H1 (cell line): ENCODE measurements around the gene VWF. TPM values are rescaled to one million over a fixed set of nuclear protein-coding genes. Genes with fewer than 3 reads are reported as not detected.

Experiments
- CTCF ChIA-PET: fragments of 300-600 bp; sonication (Branson Sonifier 250); formaldehyde crosslinking; loops from one replicate; lab custom pipeline; 2021; ENCODE audit not compliant: partially characterized antibody; lab: Charles Lee
- POLR2A ChIA-PET: fragments of 300-600 bp; sonication (Branson Sonifier 250); formaldehyde crosslinking; loops from one replicate; lab custom pipeline; 2021; ENCODE audit warnings: inconsistent platforms; ENCODE audit not compliant: partially characterized antibody; lab: Charles Lee
- DNase-seq, 2 experiments: peaks; one replicate each; pipeline versions ENCODE4 v3.0.0 to v3.0.0-alpha.2; 2010 to 2022; ENCODE audit warnings: low spot score in 2 of 2, low read depth in 1 of 2, mixed read lengths in 1 of 2
- FAIRE-seq: peaks from 2 replicates; lab custom pipeline; 2011; peaks lifted over from hg19 to GRCh38; lab: Jason Lieb, UNC
- H2AFZ ChIP-seq: 2 replicates; pipeline ENCODE4 v1.8.1; 2012; ENCODE audit warnings: low read length, inconsistent platforms
- H2AK5ac ChIP-seq: 2 replicates; pipeline ENCODE4 v1.6.1; 2013; ENCODE audit warnings: low read depth, low read length
- H2BK120ac ChIP-seq: replicated peaks from 2 replicates; pipeline ENCODE3; 2013; ENCODE audit warnings: low read depth, low read length, inconsistent platforms
- H2BK12ac ChIP-seq: 2 replicates; pipeline ENCODE4 v1.6.1; 2013; ENCODE audit warnings: low read depth, low read length
- H2BK15ac ChIP-seq: 2 replicates; pipeline ENCODE4 v1.6.1; 2013; ENCODE audit warnings: low read length
- H2BK20ac ChIP-seq: 2 replicates; pipeline ENCODE4 v1.6.1; 2013; ENCODE audit warnings: low read length
- H2BK5ac ChIP-seq: 2 replicates; pipeline ENCODE4 v1.6.1; 2013; ENCODE audit warnings: low read depth, low read length
- H3K14ac ChIP-seq: 2 replicates; pipeline ENCODE4 v1.6.1; 2013; ENCODE audit warnings: inconsistent platforms; ENCODE audit not compliant: insufficient read length
- H3K18ac ChIP-seq: 2 replicates; pipeline ENCODE4 v1.6.1; 2013; ENCODE audit warnings: low read length; ENCODE audit errors: extremely low read depth
- H3K23ac ChIP-seq: 2 replicates; pipeline ENCODE4 v1.6.1; 2013; ENCODE audit warnings: inconsistent platforms; ENCODE audit not compliant: insufficient read length
- H3K23me2 ChIP-seq: 2 replicates; pipeline ENCODE4 v1.6.1; 2013; ENCODE audit warnings: low read depth, low read length
- H3K27ac ChIP-seq: 2 replicates; pipeline ENCODE4 v1.6.1; 2011; ENCODE audit warnings: low read depth, low read length, inconsistent platforms
- H3K27me3 ChIP-seq, 4 experiments: replicated peaks in 1 of 4; 1 replicate in 1 of 4; 2 replicates in 3 of 4; pipeline versions ENCODE4 v1.6.1 to v1.8.1; 2011 to 2013; ENCODE audit warnings: low read length in 3 of 4, mild to moderate bottlenecking in 3 of 4, inconsistent platforms in 2 of 4, mixed read lengths in 2 of 4, moderate library complexity in 1 of 4; ENCODE audit not compliant: control insufficient read depth in 3 of 4, insufficient read depth in 3 of 4; ENCODE audit errors: extremely low read depth in 1 of 4
- H3K36me3 ChIP-seq, 4 experiments: 2 replicates each; pipeline versions ENCODE4 v1.6.1 to v1.8.1; 2011 to 2013; ENCODE audit warnings: mild to moderate bottlenecking in 4 of 4, low read length in 3 of 4, moderate library complexity in 2 of 4, control low read depth in 1 of 4, inconsistent platforms in 1 of 4; ENCODE audit not compliant: insufficient read depth in 4 of 4, control insufficient read depth in 2 of 4
- H3K4ac ChIP-seq: replicated peaks from 2 replicates; pipeline ENCODE3; 2013; ENCODE audit warnings: low read length, low read depth, mixed read lengths, inconsistent platforms; ENCODE audit not compliant: insufficient read length
- H3K4me1 ChIP-seq, 4 experiments: replicated peaks in 1 of 4; 1 replicate in 1 of 4; 2 replicates in 3 of 4; pipeline versions ENCODE4 v1.6.1 to v1.8.1; 2011 to 2013; ENCODE audit warnings: low read length in 3 of 4, inconsistent platforms in 2 of 4, mixed read lengths in 1 of 4; ENCODE audit not compliant: insufficient read depth in 4 of 4, control insufficient read depth in 3 of 4
- H3K4me2 ChIP-seq, 2 experiments: 2 replicates each; pipeline versions ENCODE4 v1.6.1 to v1.8.1; 2011 to 2013; ENCODE audit warnings: low read depth in 2 of 2, low read length in 2 of 2, control low read depth in 1 of 2, inconsistent platforms in 1 of 2, mild to moderate bottlenecking in 1 of 2; ENCODE audit not compliant: insufficient read depth in 1 of 2
- H3K4me3 ChIP-seq, 4 experiments: fragments of 200-600, 300-600 bp in 1 of 4; sonication (generic), shearing (Covaris generic), sonication (Bioruptor Twin) in 1 of 4; 2 replicates each; pipeline versions ENCODE4 v1.5.1 to v1.8.1; 2011 to 2016; ENCODE audit warnings: low read length in 4 of 4, low read depth in 3 of 4, control low read depth in 2 of 4, inconsistent platforms in 2 of 4, mild to moderate bottlenecking in 2 of 4, mixed read lengths in 1 of 4, moderate library complexity in 1 of 4; ENCODE audit not compliant: insufficient read depth in 2 of 4; ENCODE audit errors: extremely low read depth in 1 of 4
- H3K56ac ChIP-seq: replicated peaks from 2 replicates; pipeline ENCODE3; 2013; ENCODE audit warnings: low read depth, mild to moderate bottlenecking, mixed read lengths, low read length, inconsistent platforms; ENCODE audit not compliant: insufficient read length
- H3K79me1 ChIP-seq: 2 replicates; pipeline ENCODE4 v1.6.1; 2013; ENCODE audit warnings: low read depth, low read length, control low read depth
- H3K79me2 ChIP-seq, 2 experiments: 2 replicates each; pipeline versions ENCODE4 v1.6.1 to v1.8.1; 2012 to 2013; ENCODE audit warnings: low read length in 2 of 2, mild to moderate bottlenecking in 2 of 2, inconsistent platforms in 1 of 2; ENCODE audit not compliant: insufficient read depth in 2 of 2, control insufficient read depth in 1 of 2
- H3K9ac ChIP-seq, 4 experiments: replicated peaks in 1 of 4; 1 replicate in 1 of 4; 2 replicates in 3 of 4; pipeline versions ENCODE4 v1.6.1 to v1.8.1; 2011 to 2013; ENCODE audit warnings: low read depth in 3 of 4, low read length in 3 of 4, control low read depth in 2 of 4, mild to moderate bottlenecking in 2 of 4, moderate library complexity in 2 of 4, inconsistent platforms in 1 of 4; ENCODE audit errors: extremely low read depth in 1 of 4
- H3K9me3 ChIP-seq, 2 experiments: 2 replicates each; pipeline versions ENCODE4 v1.6.1 to v1.8.1; 2012 to 2013; ENCODE audit warnings: mild to moderate bottlenecking in 2 of 2, moderate library complexity in 2 of 2, control low read depth in 1 of 2, inconsistent platforms in 1 of 2, low read depth in 1 of 2, low read length in 1 of 2, mixed read lengths in 1 of 2; ENCODE audit not compliant: insufficient read depth in 2 of 2
- H4K20me1 ChIP-seq, 2 experiments: replicated peaks in 1 of 2; 2 replicates each; pipeline versions ENCODE3 to v1.8.1; 2011 to 2013; ENCODE audit warnings: inconsistent platforms in 2 of 2, low read length in 2 of 2, mild to moderate bottlenecking in 1 of 2; ENCODE audit not compliant: insufficient read depth in 2 of 2, control insufficient read depth in 1 of 2
- H4K5ac ChIP-seq: 2 replicates; pipeline ENCODE4 v1.6.1; 2013; ENCODE audit warnings: low read length, low read depth, mixed read lengths, inconsistent platforms; ENCODE audit not compliant: insufficient read length
- H4K8ac ChIP-seq: 2 replicates; pipeline ENCODE4 v1.8.0; 2013; ENCODE audit warnings: mild to moderate bottlenecking, moderate library complexity, low read length, inconsistent platforms; ENCODE audit not compliant: insufficient read depth; ENCODE audit errors: extremely low read depth
- H4K91ac ChIP-seq: replicated peaks from 2 replicates; pipeline ENCODE3; 2013; ENCODE audit warnings: low read length, mixed read lengths, inconsistent platforms; ENCODE audit not compliant: insufficient read length
- BCL11A ChIP-seq, 2 experiments: IDR thresholded peaks; one replicate each; pipeline ENCODE4 v1.6.1; 2011; ENCODE audit warnings: low read depth in 2 of 2, low read length in 2 of 2, mild to moderate bottlenecking in 2 of 2
- WGBS, 2 experiments: shearing (Covaris generic) in 1 of 2; methylation state at CpG; one replicate each; pipeline versions ENCODE4 v1.1.6 to v1.1.7; 2013 to 2015; ENCODE audit warnings: low lambda C conversion rate in 2 of 2, mixed read lengths in 2 of 2, inconsistent platforms in 1 of 2, low coverage in 1 of 2, missing lambda C conversion rate in 1 of 2; ENCODE audit not compliant: insufficient replicate concordance in 2 of 2, insufficient coverage in 1 of 2, insufficient read length in 1 of 2; ENCODE audit errors: extremely low coverage in 1 of 2, missing lambda C conversion rate in 1 of 2; 5-methylcytosine and 5-hydroxymethylcytosine counted together
- polyA plus RNA-seq, 7 experiments: library from polyadenylated mRNA; depleted of rRNA in 3 of 7; stranded (reverse) in 5 of 7; unstranded in 2 of 7; fragments of >200 nt in 5 of 7; fragments of 200-250 nt in 2 of 7; gene quantifications; 1 replicate in 5 of 7; 2 replicates in 1 of 7; 4 replicates in 1 of 7; pipeline versions ENCODE4 v1.2.1 to v1.2.3, GENCODE V29; 2011 to 2013; ENCODE audit warnings: missing spikeins in 2 of 7, mixed read lengths in 2 of 7
- total RNA-seq: library from RNA; stranded (reverse); fragmentation: NEBNext Ultra II Directional; extraction: Animal tissue kit (Norgen Biotek cat#: 25700); gene quantifications from 2 replicates; pipeline ENCODE4 v1.2.1, GENCODE V29; 2021

Gene VWF
- total and polyA plus RNA-seq, 2 of the 8 experiments (the other 6 are each of a cell fraction or from before 2014, with no cell fraction given): 0.39 to 0.60 TPM

- no peak overlapping the region for H4K5ac ChIP-seq
- H2AFZ ChIP-seq: no peak overlapping the region
- no peak overlapping the region for H2AK5ac ChIP-seq
- H2BK120ac ChIP-seq: no peak overlapping the region
- H3K9me3 ChIP-seq: no peaks in the 10 kb centered on the region; a peak in 1 of 4 replicates
- no peaks in the 10 kb centered on the region for H3K79me2 ChIP-seq
- no peak overlapping the region for H2BK12ac ChIP-seq
- DNase-seq (no peak), FAIRE-seq (no peak)
- H2BK15ac ChIP-seq: no peak overlapping the region
- no peaks in the 10 kb centered on the region for H4K20me1 ChIP-seq
- H3K23me2 ChIP-seq: no peaks in the 10 kb centered on the region
- H3K27ac ChIP-seq: no peak overlapping the region
- no peak overlapping the region for H3K4ac ChIP-seq
- H2BK5ac ChIP-seq: no peak overlapping the region
- no peaks in the 10 kb centered on the region for H3K27me3 ChIP-seq
- H3K14ac ChIP-seq: no peak overlapping the region
- H3K4me1 ChIP-seq: no peaks in the 10 kb centered on the region
- H3K36me3 ChIP-seq: no peaks in the 10 kb centered on the region
- H3K4me2 ChIP-seq: no peak overlapping the region
- WGBS, 2 experiments: 93% methylated on average over 5 of the region's 5 CpGs; no CpG with 5 or more reads in 1 of the 2 experiments
- no peak overlapping the region for H3K23ac ChIP-seq
- no peak overlapping the region for H3K9ac ChIP-seq
- no peaks in the 10 kb centered on the region for H3K79me1 ChIP-seq
- no peak for TF ChIP-seq BCL11A (IDR thresholded peaks at IDR 0.05; ENCODE audit: low read depth in 2 of 2, low read length in 2 of 2)
- ChIA-PET POLR2A (no interaction called here), CTCF (interaction anchor here (1.2 kb wide), 1 partner anchor 10 kb away, joined by 3 read pairs; no protein-coding TSS in a partner anchor)
- no peak overlapping the region for H3K18ac ChIP-seq
- H3K4me3 ChIP-seq: no peak overlapping the region
- no peak overlapping the region for H4K8ac ChIP-seq
- no peak overlapping the region for H2BK20ac ChIP-seq
- H3K56ac ChIP-seq: no peak overlapping the region
- no peak overlapping the region for H4K91ac ChIP-seq
Measured at GRCh38 chr12:6146951-6147350, 22.5 kb upstream of the VWF start.
